NCI-H748 (cell line): ENCODE data around the gene CABP5.
"Not testable (repeated sequence)": the region's sequence is repeated elsewhere in the genome, so short reads cannot be mapped to it uniquely, and the experiment has no call there.

ENCODE experiments used
- DNase-seq: peaks from one replicate; lab custom pipeline; 2025; ENCODE audit not compliant: unreplicated experiment; lab: John Stamatoyannopoulos, UW

CABP5 gene

DNA sequence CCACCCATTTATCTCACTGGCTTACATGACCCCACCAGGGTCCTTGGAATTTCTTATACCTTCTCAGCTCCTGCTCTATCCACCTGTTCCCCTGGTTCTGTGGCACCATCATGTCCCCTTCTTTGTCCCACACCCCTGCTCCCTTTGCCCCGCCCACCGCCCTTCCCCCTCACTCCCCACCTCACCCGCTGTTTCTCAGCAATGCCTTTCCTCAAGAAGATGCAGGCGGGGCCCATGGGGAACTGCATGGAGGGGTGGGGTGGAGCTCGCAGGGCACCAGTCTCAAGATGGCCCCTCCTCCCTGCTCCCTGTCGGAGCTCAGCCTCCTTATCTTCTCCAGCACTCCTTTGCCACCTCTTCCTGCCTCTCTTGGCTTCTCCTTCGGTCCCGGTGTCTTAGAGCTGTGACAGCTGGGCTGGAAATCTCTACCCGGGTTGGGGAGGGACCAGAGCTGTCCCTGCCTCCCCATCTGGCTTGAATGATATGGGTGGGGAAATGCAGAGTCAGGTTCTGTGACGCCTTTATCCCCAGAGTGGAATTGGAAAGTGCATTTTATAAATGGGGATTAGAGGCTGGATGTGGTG, at the start of gene CABP5:
TSS of gene CABP5 (minus strand) at position 405 of the 584 bp plus-strand sequence. CDS start at position 248, 157 bp downstream.
- no peak for DNase-seq

DNA sequence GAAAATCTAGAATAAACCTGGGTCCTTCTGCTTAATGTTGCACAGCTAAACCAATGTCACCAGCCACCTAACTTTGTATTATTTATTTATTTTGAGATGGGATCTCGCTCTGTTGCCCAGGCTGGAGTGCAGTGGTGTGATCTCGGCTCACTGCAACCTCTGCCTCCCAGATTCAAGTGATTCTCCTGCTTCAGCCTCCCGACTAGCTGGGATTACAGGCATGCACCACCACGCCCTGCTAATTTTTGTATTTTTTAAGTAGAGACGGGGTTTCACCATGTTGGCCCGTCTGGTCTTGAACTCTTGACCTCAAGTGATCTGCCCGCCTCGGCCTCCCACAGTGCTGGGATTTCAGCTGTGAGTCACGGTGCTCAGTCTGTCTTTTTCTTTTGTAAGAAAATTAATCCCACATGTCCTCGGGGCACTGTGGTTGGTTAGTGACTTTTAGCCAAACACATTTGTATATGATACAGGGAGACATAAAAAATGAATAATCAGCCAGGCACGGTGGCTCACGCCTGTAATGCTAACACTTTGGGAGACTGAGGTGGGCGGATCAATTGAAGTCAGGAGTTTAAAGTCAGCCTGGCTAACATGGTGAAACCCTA, 47.3 kb upstream of the CABP5 start:
- not testable (repeated sequence) for DNase-seq

DNA sequence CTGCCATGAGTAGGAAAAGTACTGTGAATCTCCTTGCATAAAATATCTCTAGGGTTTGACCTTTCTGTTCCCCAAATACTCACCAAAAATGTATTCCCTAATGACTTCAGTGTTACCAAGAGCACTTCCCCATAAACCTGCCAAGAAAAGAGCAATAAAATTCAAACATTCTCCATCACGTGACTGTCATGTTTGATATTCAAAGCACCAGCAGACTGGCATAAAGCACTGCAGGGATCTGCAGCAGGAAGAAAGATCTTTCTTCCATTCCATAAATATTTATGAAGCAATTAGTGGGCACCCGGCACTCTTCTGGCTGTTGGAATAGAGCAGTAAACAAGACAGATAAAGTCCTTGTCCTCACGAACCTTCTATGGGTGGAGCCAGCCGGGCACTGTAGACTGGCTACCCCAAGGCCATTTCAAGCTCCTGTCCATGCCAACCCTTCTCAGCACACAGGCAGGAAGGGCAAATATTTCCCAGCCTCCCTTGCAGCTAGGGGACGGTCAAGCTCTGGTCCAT, 46.5 kb upstream of the CABP5 start:
- peak; percentile 51 for DNase-seq

DNA sequence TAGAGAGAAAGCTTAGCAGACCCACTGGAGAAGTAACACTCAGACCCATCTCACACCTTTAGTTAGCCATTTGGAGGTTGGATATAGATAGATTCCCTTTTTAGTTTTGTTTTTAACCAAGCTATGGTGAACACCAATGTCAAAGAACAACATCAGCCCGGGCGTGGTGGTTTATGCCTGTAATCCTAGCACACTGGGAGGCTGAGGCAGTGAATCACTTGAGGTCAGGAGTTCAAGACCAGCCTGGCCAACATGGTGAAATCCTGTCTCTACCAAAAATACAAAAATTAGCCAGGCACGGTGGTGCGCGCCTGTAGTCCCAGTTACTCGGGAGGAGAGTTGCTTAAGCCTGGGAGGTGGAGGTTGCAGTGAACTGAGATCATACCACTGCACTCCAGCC, 45.1 kb upstream of the CABP5 start:
- not testable (repeated sequence) for DNase-seq

DNA sequence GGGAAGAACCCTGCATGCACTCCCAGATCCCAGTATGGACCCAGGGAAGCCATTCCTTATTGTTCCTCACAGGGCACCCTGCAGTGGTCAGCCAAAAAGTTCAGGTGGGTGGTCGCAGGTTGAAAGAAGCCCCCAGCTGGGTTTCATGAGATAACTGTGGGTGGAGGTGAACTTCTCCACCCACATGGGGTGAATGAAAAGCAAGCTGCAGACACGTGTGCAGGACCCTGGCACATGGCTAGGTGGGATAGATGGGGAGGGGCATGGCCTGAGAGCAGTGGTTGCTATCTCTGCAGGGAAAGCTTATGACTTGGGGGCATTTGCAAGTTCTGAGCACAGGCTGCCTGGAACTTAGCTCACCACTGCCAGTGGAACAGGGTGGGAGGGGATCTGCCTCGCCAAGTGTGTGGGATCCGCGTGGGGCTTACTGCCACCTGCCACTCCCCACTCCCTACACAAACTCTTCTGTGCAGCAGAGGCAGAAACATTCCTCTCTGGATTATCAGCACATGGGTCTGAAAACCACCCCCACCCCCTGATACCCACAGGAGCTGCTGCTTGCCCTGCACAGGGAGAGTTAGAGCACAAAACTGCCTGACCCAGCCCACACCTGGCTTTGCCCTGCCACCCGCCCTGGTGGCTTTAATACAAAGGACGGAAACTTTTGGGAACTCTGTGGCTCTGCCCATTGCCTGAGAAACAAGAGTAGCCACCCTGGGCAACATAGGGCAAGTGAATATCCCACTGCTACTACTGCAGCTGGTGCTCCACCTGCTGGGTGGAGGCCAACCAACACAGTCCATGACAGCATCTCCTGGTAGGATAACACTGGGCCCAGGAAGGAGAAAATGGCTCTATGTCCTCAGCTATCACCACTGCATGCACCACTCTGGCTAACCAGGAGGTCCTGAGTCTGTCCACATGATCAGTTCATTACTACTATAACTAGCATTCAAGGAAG, 42.3 kb upstream of the CABP5 start:
- no peak for DNase-seq

DNA sequence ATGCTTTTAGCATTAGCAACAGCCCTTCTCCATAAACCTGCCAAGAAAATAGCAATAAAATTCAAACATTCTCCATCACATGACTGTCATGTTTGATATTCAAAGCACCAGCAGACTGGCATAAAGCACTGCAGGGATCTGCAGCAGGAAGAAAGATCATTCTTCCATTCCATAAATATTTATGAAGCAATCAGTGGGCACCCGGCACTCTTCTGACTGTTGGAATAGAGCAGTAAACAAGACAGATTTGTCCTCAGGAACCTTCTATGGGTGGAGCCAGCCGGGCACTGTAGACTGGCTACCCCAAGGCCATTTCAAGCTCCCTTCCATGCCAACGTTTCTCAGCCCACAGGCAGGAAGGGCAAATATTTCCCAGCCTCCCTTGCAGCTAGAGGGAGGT, 41.2 kb upstream of the CABP5 start:
- no peak for DNase-seq

DNA sequence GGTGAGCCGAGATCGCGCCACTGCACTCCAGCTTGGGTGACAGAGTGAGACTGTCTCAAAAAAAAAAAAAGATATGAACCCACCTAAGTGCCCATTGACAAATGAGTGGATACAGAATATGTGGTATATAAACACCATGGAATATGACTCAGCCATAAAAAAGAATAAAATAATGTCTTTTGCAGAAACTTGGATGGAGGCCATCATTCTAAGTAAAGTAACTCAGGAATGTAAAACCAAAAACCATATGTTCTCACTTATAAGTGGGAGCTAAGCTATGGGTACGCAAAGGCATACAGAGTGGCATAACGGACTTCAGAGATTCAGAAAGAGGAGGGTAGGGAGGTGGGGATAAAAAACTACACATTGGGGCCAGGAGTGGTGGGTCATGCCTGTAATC, 37.2 kb upstream of the CABP5 start:
- DNase-seq = no peak

DNA sequence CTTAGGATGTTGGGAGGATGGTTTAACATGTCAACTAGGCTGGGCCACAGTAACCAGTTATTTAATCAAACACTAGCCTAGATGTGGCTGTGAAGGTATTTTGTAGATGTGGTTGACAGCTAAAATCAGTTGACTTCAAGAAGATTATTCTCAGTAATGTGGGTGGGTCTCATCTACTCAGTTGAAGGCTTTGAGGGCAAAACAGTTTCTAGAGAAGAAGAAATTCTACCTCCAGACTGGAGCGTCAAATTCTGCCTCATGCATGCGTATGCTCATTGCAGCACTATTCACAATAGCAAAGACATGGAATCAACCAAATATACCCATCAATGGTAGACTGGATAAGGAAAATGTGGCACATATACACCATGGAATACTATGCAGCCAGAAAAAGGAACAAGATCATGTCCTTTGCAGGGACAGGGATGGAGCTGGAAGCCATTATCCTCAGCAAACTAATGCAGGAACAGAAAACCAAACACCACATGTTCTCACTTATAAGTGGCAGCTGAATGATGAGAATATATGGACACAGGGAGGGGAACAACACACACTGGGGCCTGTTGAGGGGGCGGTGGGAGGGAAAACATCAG, 26.4 kb upstream of the CABP5 start:
- DNase-seq = not testable (repeated sequence)

DNA sequence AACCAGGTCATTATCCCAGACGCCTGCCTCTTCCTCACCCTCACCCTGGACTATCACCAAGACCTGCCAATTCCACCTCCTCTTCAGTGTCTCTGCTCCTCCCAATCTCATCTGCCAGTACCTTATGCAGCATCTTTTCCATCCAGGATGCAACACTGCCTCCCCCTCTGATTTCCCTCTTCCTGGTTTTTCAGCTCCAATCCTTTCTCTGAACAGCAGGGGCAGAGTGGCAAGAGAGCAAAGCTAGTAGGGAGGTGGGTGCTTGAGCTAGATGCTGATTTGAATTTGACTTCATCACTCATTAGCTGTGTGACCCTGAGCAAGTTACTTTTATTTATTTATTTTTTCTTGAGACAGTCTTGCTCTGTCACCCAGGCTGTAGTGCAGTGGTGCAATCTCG, 25.6 kb upstream of the CABP5 start:
- no peak for DNase-seq

DNA sequence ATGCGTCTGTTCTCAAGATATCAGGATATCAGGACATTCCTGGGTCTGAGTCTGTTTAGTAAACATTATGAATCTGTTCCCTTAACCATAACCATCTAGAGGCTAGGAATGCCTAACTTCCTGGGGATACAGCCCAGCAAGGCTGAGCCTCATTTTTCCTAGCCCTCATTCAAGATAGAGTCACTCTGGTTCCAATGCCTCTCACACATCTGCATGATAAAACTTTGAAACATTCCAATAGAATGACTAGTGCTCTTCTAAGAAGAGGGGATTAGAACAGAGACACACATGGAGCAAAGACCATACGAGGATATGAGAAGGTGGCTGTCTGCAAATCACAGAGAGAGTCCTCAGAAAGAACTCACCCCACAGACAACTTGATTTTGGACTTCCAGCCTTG, 20.6 kb upstream of the CABP5 start:
- no peak for DNase-seq

DNA sequence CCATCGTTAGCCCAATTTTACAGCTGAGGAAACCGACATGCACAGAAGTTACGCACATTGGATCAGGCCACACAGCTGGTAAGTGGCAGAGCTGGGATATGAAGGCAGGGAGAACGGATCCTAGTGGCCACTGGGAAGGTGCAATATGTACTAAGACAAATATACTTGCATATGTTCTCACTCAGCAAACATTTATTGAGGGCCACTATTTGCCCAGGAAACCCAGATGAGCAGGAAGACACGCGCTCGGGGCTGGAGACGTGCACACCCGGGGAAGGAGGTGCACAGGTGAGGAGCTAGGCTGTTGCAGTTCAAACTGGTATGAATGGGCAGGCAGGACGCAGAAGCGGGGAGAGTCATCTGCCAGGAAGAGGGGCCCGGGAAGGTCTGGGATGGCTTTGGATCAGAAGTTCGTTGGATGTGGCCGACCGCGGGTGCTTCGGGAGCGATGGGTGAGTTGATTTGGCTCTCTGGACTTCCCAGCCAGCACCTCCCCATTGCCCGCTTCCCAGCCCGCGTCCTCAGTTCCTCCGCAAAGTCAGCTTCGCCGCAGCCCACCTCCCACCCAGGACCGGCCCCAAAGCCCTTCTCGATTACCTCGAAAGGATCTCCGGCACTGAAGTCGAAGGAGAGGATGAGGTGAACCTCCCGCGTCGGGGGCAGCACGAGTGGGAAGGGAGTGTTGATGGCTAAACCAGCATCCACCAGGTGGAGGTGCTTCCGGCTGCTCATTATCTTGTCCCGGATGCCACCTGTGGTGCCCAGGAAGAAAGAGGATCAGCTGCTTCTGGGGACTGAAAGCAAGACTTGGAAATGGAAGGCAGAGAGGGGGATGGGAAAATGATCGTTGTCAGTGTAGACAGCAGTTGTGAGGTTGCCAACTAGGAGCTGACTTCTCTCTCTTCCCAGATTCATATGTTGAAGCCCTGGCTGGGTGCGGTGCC, 17.8 kb upstream of the CABP5 start:
- no peak for DNase-seq

DNA sequence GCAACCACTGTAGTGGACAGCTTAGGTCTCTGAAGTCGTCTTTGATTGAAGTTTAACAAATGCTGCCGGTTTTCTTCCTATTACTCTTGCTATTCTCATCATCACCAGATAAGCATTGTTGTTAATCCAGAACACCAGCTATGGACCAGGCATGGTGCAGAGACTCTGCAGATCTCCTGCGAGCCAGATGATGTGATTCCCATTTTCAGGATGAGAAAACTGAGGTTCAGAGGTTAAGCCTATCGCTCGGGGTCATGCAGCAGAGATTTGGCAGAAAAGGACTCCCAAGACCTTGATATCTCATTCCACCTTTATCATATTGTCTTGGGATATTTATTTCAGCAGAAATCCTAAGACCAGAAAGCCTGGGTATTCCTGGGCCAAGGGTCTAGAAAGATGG, 16.5 kb upstream of the CABP5 start:
- DNase-seq = no peak

DNA sequence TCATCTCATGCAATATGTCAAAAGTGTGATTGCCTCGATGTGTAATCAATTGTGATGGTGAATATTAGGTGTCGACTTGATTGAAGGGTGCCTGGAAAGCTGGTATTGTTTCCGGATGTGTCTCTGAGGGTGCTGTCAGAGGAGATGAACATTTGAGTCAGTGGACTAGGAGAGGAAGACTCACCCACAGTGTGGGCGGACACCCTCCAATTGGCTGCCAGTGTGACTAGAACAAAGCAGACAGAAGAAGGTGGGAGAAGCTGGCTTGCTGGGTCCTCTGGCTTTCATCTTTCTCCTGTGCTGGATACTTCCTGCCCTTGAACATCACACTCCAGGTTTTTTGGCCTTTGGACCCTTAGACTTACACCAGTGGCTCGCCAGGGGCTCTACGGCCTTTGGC, 15.5 kb upstream of the CABP5 start:
- DNase-seq = no peak

DNA sequence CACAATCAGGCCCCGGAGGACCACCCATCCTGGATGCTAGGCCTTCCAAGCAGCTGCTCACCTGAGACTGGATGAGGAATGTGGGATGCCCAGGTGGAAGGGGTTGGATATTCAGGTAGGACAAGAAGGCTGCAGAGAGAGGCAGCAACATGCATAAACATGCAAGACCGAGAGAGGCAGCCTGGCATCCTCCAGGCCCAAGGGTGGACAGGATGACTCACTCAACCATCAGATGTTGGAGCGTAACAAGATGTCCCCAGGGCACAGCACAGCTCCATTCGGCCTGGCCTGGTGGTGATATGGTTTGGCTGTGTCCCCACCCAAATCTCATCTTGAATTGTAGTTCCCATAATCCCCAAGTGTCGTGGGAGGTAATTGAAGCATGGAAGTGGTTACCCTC, 10.0 kb upstream of the CABP5 start:
- no peak for DNase-seq

DNA sequence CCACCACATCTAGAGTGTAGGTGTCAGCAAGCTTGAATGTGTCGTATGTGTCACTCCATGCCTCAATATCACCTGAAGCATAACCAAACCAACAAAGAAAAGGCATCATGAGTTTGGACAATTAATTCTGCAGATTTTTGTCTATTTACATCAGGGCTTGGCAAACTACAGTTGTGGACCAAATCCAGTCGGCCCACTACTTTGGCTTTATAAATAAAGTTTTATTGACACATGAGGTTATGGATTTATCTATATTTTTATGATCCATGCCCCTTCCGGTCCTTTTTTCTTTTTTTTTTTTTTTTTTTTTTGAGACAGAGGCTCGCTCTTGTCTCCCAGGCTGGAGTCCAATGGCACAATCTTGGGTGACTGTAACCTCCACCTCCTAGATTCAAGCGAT, 9.2 kb upstream of the CABP5 start:
- no peak for DNase-seq

DNA sequence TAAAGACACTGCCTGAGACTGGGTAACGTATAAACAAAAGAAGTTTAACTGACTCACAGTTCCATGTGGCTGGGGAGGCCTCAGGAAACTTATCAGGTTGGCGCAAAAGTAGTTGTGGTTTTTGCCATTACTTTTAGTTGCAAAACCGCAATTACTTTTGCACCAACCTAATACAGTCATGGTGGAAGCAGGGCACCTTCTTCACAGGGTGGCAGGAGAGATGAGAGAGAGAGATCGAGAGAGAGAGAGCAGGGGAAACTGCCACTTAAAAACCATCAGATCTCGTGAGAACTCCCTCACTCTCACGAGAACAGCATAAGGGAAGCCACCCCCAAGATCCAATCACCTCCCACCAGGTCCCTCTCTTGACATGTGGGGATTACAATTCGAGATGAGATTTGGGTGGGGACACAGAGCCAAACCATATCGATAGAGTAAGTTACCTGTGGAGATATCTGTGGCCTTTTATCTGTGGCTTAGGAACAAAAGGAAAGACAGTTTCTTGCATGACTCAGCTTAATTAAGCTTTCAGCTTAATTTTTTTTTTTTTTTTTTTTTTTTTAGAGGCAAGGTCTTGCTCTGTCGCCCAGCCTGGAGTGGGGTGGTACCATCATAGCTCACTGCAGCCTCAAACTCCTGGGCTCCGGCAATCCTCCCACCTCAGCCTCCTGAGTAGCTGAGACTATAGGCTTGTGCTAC, 7.6 kb upstream of the CABP5 start:
- DNase-seq = no peak

DNA sequence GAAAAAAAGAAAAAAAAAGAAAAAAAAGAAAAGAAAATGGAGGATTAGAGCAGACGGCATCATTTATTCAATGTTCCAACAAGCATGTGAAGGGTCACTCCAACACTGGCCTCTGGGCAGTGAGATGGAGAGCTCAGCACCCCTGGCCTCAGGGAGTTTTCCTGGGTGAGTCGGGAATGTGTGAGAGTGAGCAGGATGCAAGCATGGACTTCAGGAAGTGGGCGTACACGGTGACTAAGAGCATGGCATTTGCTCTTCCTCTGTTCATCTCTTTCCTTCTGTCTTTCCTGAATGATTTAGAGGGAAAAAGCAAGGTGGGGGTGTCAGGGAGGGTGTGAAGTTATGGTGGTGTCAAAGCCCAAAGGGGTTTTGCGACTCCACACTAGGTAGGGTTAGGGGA, 682 bp upstream of the CABP5 start:
- no peak for DNase-seq

DNA sequence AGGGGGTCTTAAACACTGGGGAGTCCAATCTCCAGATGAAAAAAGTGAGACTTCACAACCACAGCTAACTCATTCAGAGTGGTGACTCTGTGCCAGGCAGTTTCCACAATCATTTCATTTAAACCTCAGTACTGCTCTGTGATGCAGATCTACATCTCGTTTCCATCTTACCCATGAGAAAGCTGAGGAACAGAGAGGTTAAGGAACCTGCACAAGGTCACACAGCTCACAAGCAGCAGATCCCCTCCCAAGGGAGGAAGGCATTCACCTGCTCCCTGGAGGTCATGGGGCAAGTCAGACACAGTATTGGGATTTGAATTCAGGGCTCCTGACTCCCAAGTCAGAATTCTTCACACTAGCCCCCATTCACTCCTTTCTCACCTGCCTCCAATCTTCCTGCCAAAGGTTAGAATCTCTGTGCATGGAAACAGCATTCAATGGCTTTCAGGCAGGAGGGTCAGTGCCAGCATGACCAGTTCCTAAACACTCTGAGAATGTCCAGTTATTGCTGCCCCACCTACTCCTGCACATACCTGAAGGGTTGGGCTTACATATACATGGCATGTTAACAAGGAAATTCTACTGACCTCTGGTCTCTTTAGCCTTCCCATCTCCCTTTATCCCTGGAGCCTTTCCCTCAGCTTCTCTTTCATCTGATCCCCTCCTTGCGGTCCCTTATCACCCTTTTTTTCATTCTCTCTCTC, 1.9 kb downstream of the CABP5 start:
- DNase-seq = no peak

DNA sequence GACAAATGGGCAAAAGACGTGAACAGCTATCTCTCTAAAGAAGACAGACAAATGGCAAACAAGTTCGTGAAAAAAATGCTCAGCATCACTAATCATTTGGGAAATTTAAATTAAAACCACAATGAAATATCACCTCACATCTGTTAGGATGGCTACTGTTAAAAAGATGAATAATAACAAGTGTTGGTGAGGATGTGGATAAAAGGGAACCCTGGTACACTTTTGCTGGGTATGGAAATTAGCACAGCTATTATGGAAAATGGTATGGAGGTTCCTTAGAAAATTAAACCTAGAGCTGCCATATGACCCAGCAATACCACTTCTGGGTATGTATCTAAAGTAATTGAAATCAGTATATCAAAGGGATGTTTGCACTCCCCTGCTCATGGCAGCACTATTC, 7.1 kb downstream of the CABP5 start:
- no peak for DNase-seq
